Endometrial microvascular endothelial cells (primary cell): ENCODE data around the gene COX6B1. TPM values are rescaled to one million over a fixed set of nuclear protein-coding genes. Genes with fewer than 3 reads are reported as not detected.
"Not testable (repeated sequence)": the region's sequence is repeated elsewhere in the genome, so short reads cannot be mapped to it uniquely, and the experiment has no call there.

ENCODE experiments used
- in situ Hi-C: cut with HindIII; loops from 2 replicates; pipeline ENCODE4 v1.10.0; 2017; ENCODE audit warnings: low sequenced_read_pairs, low pct_unique_long_range_greater_than_20kb; ENCODE audit errors: inconsistent ontology term
- total RNA-seq: library from RNA; depleted of rRNA; stranded (reverse); fragments of >200 nt; gene quantifications from one replicate; pipeline ENCODE4 v1.2.3, GENCODE V29; 2015; ENCODE audit errors: inconsistent ontology term

COX6B1 gene
- total RNA-seq, 1 donor from 2014 or later, result 610 TPM

DNA sequence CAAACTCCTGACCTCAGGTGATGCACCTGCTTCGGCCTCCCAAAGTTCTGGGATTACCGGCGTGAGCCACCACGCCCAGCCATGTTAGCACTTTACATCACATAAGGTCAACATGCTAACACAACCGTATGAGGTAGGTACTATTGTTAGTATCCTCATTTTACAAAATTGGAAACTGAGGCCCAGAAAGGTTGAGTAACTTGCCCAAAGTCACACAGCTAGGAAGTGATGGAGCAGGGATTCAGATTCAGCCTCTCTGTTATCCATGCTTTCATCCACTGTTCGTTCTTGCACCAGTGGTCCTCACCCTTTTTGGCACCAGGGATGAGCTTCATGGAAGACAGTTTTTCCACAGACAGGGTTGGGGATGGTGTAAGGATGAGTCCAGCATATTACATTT, 8.6 kb downstream of the COX6B1 start:
- in situ Hi-C loops, result no loop called here

DNA sequence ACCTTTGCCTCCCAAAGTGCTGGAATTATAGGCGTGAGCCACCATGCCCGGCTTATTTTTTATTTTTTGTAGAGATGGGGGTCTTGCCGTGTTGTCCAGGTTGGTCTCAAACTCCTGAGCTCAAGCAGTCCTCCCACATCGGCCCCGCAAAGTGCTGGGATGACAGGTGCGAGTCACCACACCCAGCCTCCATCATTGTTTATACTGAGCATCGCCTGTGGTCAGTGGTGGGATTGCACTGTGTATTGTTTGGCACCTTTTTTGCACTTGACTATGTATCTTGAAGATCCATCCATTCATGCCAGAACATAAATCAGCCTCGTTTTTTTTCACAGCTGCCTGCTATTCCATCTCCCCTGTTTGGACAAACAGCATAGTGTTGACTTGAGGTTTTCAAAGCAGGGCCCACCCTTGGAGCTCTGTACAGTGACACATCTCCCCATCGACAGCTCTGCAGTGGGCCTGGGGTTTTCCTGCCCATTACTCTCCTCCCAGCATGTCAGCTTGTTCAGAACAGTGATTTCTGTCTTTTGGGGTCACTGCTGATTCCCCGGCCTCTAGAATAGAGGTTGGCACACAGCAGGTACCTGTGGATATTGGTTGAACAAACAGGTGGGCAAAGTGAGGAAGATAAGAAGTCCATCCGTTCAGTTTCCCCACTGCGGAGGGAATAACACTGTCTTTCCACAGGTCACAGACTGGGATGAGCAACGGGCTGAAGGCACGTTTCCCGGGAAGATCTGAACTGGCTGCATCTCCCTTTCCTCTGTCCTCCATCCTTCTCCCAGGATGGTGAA, 10.0 kb downstream of the COX6B1 start:
- in situ Hi-C loops, result no loop called here

DNA sequence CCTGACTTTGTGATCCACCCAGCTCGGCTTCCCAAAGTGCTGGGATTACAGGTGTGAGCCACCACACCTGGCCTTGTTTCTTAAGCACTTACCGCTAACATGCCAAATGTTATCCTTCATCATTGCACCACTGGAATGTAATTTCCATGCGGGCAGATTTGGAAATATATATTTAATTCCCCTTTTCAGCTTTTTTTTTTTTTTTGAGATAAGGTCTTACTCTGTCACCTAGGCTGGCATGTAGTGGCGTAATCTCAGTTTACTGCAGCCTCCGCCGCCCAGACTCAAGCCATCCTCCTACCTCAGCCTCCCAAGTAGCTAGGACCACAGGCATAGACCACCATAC, 13.8 kb downstream of the COX6B1 start:
- in situ Hi-C loops, result no loop called here

DNA sequence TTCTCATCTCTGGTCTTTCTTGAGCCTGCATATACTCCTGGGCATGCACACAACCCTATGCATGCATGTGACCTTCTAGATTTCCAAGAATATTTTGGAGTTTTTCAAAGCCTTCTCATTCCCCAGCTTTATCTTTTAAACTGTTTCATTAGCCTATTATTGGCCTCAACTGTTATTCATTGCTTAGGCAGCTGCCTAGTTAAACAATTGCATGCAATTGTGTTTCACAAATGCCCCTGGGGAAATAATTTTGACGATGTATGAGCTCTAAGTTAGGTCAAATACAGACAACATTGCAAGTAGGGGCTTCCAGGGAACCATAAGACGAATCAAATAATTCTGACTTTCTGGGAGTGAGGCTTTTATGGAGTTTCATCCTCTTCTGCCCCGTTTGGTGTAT, 15.9 kb downstream of the COX6B1 start:
- in situ Hi-C loops, result no loop called here

DNA sequence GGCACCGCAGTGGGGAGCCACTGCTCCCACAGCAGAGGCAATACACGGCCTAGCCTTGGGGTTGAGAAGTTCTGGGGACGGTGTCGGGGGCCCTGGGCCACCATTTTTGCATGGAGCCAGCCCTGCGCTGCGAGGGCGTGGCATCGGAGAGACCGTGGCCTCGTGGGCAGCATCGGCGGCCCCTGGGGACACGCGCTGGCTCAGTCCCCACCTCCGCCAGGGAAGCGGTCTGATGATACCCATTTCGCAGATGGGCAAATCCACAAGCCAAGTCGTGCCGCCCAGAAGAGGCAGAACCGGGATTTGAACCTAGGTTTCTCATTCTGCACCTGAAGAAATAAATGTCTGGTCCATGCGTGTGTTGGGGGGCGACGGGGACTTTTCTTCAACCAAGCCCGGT, 17.0 kb downstream of the COX6B1 start:
- in situ Hi-C loops, result no loop called here

DNA sequence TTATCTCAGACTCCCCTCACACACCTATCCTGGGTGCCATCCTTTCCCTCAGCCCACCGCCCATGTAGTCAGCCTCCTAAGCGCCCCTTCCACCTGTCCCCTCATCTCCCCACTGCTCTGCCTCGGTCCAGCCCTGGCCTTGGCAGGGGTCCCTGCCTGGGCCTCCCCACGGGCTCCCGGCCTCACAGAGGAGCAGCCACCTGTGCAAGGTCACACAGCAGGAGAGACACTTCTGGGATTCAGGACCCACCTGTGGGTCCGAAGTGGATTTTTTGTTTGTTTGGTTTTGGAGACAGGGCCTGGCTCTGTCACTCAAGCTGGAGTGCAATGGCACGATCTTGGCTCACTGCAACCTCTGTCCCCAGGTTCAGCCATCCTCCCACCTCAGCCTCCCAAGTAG, 17.5 kb downstream of the COX6B1 start:
- in situ Hi-C loops, result no loop called here

DNA sequence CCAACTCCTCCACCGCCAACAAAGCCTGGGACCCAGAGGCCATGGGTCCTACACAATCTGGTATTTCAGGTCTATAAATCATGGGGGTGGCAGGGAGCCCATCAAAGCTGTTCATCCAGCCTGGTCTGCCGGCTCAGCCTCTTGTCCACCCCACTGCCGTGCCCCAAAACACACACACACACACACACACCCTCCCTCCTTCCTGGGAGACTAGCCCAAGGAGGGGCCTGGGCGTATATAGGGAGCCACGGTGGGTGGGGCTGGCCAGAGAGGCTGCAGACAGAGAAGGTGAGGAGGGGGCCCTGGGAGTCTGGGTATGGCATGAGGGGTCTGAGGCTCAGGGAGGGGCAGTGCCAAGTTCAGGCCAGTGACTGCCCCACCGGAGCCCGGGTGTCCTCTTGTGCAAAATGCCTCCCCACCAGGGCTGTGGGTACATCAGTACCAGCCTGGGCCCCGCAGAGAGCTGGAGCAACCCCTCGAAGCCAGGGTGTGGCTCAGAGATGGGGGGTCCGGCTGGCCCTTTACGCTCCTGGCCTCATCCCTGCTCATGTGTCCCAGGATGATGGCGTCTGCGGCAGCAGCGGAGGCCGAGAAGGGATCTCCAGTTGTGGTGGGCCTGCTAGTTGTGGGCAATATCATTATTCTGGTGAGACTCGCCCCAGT, 18.3 kb downstream of the COX6B1 start, which contains the start of gene UPK1A:
Gene UPK1A (plus strand): TSS at position 267 of the 663 bp plus-strand sequence. CDS start 296 bp downstream, at position 563.
- in situ Hi-C loops, result no loop called here

DNA sequence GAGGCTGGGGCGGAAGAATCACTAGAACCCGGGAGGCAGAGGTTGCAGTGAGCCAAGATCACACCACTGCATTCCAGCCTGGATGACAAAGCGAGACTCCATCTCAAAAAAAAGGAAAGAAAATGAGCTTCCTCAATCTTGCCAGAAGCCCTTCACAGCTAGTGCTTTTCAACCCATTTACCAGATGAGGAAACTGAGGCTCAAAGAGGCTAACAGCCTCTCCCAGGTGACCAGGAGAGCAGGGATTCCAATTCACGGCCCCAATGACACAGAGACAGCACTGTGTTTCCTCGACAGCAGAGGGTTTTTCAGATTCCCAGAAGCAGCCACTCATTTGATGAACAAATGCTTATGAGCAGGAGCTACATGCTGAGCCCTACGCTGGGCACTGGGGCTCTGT, 21.4 kb downstream of the COX6B1 start:
- in situ Hi-C loops, result no loop called here

DNA sequence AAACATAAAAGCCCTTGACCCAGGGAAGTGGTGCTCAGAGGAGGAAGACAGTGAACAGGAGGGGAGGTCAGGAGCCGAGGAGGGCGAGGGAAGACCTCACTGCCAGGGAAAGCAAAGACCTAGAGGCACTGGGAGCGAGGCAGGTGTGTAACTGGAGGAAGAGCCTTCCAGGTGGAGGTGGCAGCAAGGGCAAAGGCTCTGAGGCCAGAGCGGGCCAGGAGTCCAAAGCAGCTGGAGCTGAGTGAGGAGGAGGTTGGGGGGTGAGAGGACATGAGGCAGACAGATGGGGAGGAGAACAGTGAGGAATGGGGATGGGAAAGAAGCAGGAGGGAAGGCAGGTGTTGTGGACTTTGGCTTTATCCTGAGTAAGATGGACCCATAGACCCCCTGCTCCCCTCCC, 21.9 kb downstream of the COX6B1 start:
- in situ Hi-C loops, result no loop called here

DNA sequence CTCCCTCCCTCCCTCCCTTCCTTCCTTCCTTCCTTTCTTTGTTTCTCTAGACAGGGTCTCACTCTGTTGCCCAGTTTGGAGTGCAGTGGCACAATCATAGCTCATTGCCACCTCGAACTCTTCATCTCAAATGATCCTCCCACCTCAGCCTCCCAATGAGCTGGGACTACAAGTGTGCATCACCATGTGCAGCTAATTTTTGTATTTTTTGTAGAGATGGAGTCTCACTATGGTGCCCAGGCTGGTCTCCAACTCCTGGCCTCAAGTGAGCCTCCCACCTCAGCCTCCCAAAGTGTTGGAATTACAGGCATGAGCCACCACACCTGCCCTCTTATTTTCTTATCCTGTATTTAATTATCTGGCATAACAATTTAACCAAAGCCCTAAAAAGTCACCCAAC, 22.6 kb downstream of the COX6B1 start:
- in situ Hi-C loops, result no loop called here

DNA sequence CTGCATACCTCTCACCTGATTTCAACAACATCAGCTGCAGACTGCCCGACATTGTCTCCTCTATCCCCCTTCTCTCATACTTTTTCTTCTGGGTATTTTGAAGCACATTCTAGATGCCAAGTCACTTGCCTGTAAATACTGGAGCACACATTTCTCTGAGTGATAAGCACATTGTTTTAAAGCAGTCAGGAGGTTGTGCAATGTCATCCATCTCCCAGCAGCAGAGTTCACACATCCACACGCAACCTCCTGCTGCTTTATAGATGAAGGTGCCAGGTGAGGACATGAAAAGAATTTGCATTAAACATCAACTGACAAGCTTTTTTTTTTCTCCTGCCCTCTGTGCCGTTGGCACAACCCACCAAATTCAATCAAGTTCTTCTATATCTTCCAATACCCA, 23.7 kb downstream of the COX6B1 start:
- in situ Hi-C loops, result no loop called here

DNA sequence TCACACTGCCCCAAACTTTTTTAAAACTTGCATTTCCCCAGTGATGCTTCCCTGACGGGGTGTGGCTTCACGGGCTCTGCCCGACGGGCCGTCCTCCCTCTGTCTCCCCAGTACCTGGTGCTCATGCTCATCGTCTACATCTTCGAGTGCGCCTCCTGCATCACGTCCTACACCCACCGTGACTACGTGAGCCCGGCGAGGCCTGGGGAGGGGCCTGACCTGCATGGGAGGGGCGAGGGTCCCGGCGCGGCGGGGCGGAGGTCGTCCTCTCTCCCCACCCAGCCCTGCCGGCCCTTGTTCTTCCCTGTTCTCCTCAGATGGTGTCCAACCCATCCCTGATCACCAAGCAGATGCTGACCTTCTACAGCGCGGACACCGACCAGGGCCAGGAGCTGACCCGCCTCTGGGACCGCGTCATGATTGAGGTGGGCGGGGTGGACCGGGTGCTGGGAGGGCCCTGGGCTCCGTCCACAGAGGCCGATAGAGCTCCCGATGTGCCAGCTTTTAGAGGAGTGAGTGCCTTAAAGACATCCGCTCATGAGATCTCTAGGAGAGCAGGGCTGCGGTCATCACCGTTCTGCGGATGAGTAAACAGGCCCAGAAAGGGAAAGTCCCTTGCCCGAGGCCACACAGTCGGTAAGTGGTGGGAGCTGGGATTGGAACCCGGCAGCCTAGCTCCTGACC, 25.1 kb downstream of the COX6B1 start:
- in situ Hi-C loops, result no loop called here

DNA sequence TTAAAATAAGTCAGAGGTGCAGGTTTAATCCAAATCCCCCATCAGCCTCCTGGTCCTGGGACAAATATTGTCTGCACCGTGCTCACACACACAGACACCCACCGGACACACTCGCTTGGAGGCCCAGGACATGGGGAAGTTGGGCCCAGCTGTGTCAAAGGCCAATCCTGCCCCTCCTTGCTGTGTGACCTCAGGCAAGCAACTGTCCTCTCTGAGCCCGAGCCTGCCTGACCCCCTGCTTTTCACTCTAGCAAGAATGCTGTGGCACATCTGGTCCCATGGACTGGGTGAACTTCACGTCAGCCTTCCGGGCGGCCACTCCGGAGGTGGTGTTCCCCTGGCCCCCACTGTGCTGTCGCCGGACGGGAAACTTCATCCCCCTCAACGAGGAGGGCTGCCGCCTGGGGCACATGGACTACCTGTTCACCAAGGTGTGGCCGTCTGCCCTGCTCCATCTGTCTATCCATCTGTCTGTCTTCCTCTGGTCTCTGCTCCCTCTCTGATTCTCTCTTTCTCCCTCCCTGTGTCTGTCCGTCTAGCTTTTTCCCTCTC, 27.5 kb downstream of the COX6B1 start:
- in situ Hi-C loops, result no loop called here

DNA sequence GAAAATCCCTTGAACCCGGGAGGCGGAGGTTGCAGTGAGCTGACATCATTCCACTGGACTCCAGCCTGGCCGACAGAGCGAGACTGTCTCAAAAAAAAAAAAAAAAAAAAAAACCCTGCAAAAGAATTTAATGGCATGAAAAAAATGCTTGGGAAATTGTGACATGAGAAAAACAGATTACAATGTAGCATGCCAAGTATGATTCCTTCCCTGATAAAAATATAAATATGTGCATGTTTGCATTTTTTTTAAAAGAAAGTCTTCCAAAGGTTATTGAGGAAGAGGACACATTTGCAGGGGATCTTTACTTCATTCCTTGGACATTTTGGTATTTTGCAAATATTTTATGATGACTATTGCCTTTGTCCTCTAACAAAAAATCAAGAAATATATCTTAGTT, 41.7 kb downstream of the COX6B1 start:
- in situ Hi-C loops, result no loop called here

DNA sequence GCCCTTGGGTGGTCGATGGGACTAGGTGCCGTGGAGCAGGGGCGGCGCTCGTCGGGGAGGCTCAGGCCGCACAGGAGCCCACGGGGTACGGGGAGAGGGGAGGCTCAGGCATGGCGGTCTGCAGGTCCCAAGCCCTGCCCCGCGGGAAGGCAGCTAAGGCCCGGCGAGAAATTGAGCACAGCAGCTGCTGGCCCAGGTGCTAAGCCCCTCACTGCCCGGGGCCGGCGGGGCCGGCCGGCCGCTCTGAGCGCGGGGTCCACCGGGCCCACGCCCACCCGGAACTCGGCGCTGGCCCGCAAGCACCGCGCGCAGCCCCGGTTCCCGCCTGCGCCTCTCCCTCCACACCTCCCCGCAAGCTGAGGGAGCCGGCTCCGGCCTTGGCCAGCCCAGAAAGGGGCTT, 43.0 kb downstream of the COX6B1 start:
- in situ Hi-C loops, result not testable (repeated sequence)

DNA sequence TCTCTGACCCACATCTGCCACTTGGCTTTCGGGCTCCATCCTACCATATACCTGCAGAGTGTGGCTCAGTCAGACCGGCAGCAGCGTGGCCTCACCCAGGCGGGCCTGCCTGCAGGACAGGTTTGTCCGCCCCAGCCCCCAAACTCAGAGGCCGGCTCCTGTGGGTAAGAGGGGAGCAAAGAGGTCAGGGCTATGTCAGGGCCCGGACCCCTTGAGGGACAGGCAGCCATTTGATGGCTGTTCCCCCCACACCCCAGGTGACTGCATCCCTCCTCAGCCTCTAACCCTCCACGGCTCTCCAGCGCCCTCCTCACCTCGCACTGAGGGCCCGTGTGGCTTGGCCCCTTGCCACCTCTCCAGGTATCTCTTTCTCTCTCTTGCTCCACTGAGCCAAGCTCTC, 43.9 kb downstream of the COX6B1 start:
- in situ Hi-C loops, result no loop called here

DNA sequence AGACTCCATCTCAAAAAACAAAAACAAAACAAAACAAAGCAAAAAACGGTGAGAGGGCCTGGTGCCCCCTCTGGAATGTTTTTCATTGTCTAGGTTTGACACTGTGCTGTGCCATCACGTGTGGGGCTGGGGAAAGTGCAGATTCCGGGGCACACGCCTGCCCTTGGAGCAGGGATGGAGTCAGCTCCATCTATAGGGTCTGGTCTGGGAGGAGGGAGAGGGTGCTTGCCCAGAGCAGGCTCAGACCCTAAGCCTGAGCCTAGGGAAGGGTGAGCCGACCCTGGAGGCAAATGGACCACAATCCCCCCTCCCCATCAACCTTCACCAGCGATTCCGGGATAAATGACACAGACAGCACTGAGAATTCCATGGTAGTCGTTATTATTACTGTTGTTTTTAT, 45.3 kb downstream of the COX6B1 start:
- in situ Hi-C loops, result no loop called here

DNA sequence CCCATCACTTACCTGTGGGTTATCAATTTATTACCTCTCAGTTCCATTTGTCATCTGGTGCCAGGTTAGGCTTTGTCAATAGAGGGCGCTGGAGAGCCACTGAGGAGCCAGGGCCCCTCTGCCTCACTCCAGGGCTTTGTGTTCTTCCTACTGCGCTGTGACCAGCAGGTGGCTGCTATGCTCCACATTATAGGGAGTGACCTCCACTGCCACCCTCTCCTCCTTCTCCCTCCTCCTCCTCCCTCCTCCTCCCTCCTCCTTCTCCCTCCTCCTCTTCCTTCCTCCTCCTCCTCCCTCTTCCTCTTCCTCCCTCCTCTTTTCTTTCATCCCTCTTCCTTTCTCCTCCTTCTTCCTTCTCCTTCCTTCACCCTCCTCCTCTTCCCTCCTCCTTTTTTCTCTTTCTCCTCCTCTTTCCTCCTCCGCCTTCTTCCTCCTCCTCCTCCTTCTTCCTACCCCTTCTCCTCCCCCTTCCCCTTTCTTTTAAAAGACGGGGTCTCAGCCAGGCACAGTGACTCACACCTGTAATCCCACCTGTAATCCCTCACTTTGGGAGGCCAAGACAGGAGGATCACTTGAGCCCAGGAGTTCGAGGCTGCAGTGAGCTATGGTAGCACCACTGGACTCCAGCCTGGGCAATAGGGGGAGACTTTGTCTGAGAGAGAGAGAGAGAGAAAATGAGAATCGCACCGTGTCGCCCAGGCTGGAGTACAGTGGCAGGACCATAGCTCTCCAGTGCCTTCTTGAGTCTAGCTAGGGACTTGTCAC, 45.9 kb downstream of the COX6B1 start:
- in situ Hi-C loops, result no loop called here

DNA sequence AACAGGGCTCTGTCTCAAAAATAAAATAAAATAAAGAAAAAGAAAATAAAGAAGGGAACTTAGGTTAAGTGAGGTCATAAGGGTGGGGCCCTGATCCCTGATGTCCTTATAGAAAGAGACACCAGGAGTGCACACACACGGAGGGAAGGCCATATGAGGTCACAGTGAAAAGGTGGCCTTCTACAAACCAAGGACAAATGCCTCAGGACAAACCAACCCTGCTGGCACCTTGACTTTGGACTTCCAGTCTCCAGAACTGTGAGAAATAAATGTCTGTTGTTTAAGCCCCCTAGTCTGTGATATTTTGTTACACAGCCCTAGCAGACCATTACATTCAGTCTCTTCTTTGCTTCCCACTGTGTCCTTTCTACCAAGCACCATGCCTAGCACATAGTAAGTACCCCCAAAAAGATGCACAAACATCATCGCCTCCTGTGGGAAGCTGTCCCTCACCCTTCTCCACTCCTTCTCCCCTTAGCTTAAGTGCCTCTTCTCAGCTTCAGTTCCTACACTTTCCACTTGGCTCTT, 47.8 kb downstream of the COX6B1 start:
- in situ Hi-C loops, result no loop called here
